ENCODE results near the gene FLAD1.

Gene FLAD1

DNA sequence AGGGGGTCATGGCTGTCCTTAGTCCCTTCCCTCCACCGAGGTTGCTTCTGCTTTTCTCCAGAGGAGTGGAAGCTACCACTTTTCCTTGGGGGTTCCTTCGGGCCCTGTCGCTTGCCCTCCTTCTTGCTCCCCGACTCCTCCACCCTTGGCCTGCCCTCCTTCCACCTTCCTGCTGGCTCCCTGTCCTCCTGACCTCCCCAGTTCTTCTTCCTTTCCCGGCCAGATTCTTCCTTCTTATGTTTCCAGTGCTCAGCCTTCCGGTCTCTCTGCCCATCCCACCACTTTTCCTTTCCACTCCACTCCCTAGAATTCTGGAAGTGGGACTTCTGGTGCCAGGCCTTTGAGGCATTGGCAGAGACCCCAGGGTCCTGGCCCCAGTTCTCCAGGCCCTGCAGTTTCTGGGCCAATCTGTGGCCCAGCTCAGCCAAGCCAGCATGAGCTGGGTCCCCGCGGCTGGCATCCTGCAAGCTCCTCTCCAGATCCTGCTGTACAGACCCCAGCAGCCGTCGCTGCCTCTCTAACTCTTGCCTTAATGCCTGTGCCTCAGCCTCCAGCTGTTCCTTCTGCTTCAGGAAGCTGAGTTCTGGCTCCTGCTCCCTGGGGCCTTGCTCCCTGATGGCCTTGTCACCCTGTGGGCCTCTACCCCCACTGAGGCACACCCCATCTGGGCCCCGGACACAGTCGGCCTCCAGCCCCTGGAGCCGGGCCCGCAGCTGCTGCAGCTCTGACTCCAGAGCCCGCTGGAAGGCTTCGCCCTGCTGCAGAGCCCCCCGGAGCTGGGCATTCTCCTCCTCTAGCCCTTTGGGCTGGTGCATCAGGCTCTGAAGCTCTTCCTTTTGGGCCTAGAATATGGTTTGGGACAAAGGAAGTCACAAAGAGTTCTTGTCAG lies 36.9 kb upstream of the FLAD1 start:
- no peak for TF ChIP-seq CTCF (IDR thresholded peaks at IDR 0.05; ENCODE audit: low read depth, low read length)
- H3K27me3 ChIP-seq (ENCODE audit: insufficient read depth, low read depth, severe bottlenecking) = no peaks in the 10 kb centered on the region
- no peak for DNase-seq
- H3K27ac ChIP-seq = no peak overlapping the region
- no peak overlapping the region for H3K4me3 ChIP-seq (ENCODE audit: low read depth, low read length)
- peaks cover 63% of the 10 kb centered on the region for H3K36me3 ChIP-seq
- H3K9me3 ChIP-seq (ENCODE audit: severe bottlenecking) = no peaks in the 10 kb centered on the region

DNA sequence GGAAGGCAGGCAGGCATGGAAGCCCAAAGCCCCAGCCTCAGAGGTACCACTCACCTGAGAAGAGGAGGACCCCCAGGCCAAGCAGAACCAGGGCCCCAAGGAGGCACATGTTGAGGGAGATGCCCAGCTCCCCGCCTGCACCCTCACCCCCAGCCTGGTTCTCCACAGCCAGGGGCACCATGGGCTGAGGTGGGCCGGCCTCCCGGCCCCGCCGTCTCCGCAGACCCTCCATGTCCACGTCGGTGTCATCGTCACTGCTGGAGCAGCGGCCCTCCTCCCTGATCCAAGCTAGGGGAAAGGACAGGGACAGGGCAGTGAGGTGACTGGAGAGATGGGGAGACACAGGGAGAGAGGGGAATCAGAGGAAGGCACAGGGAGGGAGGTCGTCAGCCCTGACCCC lies 35.1 kb upstream of the FLAD1 start:
- Histone ChIP-seq H3K36me3 (peaks cover 68% of the 10 kb centered on the region), H3K4me3 (ENCODE audit: low read depth, low read length) (no peak overlapping the region), H3K9me3 (ENCODE audit: severe bottlenecking) (no peaks in the 10 kb centered on the region), H3K27me3 (ENCODE audit: insufficient read depth, low read depth, severe bottlenecking) (no peaks in the 10 kb centered on the region), H3K27ac (peak overlapping the region; percentile 14)
- no peak for TF ChIP-seq CTCF (IDR thresholded peaks at IDR 0.05; ENCODE audit: low read depth, low read length)
- DNase-seq = no peak

DNA sequence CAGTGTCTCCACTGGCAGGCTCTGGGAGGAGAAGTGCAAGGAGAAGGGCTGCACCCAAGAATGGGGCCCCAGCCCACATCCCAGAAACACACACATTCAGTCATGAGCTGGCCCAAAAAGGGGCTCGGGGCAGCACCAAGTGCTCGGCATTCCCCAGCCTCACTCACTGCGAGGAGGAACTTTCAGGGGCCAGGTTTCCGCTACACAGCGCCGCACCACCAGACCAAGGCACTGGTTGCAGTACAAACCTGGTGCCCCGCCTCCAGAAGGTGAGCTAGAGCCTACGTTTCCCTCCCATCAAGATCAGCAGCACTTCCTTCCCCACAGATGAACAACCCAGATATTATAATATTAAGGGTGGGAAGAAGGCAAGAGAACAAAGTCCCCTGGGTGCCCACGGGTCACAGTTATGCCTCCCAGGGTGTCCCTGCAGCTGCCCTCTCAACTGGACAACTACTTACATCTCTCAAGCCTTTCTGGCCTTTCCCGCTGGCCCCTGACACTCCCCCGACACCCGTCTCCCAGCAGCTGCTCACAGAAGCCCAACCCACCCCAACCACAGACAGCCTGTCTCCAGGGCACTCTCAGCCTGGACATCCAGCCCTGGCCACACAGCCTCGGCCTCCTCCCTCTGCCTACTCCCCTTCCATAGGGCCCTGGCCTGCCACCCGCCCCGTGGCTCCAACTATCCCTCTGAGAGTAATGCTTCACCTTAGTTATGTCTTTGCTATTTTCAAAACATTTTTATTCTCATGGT lies 31.1 kb upstream of the FLAD1 start:
- DNase-seq = no peak
- no peak for TF ChIP-seq CTCF (IDR thresholded peaks at IDR 0.05; ENCODE audit: low read depth, low read length)
- peaks cover 40% of the 10 kb centered on the region for H3K36me3 ChIP-seq
- H3K9me3 ChIP-seq (ENCODE audit: severe bottlenecking) = no peaks in the 10 kb centered on the region
- H3K4me3 ChIP-seq (ENCODE audit: low read depth, low read length) = no peak overlapping the region
- no peak overlapping the region for H3K27ac ChIP-seq
- no peaks in the 10 kb centered on the region for H3K27me3 ChIP-seq (ENCODE audit: insufficient read depth, low read depth, severe bottlenecking)

- H3K36me3 ChIP-seq = peaks cover 36% of the 10 kb centered on the region
- no peak for DNase-seq
- no peaks in the 10 kb centered on the region for H3K27me3 ChIP-seq (ENCODE audit: insufficient read depth, low read depth, severe bottlenecking)
- H3K4me3 ChIP-seq (ENCODE audit: low read depth, low read length) = no peak overlapping the region
- H3K27ac ChIP-seq = no peak overlapping the region
- H3K9me3 ChIP-seq (ENCODE audit: severe bottlenecking) = no peaks in the 10 kb centered on the region
- no peak for TF ChIP-seq CTCF (IDR thresholded peaks at IDR 0.05; ENCODE audit: low read depth, low read length)
Observed at GRCh38 chr1:154952664-154953063, 30.5 kb upstream of the FLAD1 start.

GRCh38 chr1:154953611-154954038 lies 29.5 kb upstream of the FLAD1 start:
- DNase-seq = no peak
- H3K4me3 ChIP-seq (ENCODE audit: low read depth, low read length) = no peak overlapping the region

More at GRCh38 chr1:154953611-154954038, 29.5 kb upstream of the FLAD1 start:
- TF ChIP-seq CTCF (IDR thresholded peaks at IDR 0.05; ENCODE audit: low read depth, low read length) = no peak
- Histone ChIP-seq H3K27ac (no peak overlapping the region), H3K9me3 (ENCODE audit: severe bottlenecking) (no peaks in the 10 kb centered on the region), H3K27me3 (ENCODE audit: insufficient read depth, low read depth, severe bottlenecking) (no peaks in the 10 kb centered on the region), H3K36me3 (peaks cover 36% of the 10 kb centered on the region)
